ENCODE measurements around the gene XK.

GRCh38 chrX:37692918-37693317 is 7.3 kb downstream of the XK start:
- TF ChIP-seq GATA2 (IDR thresholded peaks at IDR 0.05; ENCODE audit: insufficient read depth, insufficient read length, low read depth, low read length), result no peak
- no peak for TF ChIP-seq POLR2A (IDR thresholded peaks at IDR 0.05; ENCODE audit: low read depth, low read length)
- TF ChIP-seq, protein P1, sequence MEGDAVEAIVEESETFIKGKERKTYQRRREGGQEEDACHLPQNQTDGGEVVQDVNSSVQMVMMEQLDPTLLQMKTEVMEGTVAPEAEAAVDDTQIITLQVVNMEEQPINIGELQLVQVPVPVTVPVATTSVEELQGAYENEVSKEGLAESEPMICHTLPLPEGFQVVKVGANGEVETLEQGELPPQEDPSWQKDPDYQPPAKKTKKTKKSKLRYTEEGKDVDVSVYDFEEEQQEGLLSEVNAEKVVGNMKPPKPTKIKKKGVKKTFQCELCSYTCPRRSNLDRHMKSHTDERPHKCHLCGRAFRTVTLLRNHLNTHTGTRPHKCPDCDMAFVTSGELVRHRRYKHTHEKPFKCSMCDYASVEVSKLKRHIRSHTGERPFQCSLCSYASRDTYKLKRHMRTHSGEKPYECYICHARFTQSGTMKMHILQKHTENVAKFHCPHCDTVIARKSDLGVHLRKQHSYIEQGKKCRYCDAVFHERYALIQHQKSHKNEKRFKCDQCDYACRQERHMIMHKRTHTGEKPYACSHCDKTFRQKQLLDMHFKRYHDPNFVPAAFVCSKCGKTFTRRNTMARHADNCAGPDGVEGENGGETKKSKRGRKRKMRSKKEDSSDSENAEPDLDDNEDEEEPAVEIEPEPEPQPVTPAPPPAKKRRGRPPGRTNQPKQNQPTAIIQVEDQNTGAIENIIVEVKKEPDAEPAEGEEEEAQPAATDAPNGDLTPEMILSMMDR (IDR thresholded peaks at IDR 0.05; ENCODE audit: extremely low read depth in 1 of 2, insufficient read depth in 1 of 2, low read depth in 1 of 2, low read length in 2 of 2), result no peak
- TF ChIP-seq, protein P2, sequence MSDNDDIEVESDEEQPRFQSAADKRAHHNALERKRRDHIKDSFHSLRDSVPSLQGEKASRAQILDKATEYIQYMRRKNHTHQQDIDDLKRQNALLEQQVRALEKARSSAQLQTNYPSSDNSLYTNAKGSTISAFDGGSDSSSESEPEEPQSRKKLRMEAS (IDR thresholded peaks at IDR 0.05; ENCODE audit: insufficient read depth, insufficient read length), result no peak
- no peak for TF ChIP-seq POLR2AphosphoS5 (IDR thresholded peaks at IDR 0.05; ENCODE audit: insufficient read depth, low read depth, low read length)
- no peak for TF ChIP-seq FOS (IDR thresholded peaks at IDR 0.05; ENCODE audit: borderline replicate concordance, insufficient read depth, low read length)
